Measurements from ENCODE around the gene SSR4. TPM values are rescaled to one million over a fixed set of nuclear protein-coding genes. Genes with fewer than 3 reads are reported as not detected.

Gene SSR4
- total RNA-seq, 1 experiment from 2014 or later: 182 TPM

DNA sequence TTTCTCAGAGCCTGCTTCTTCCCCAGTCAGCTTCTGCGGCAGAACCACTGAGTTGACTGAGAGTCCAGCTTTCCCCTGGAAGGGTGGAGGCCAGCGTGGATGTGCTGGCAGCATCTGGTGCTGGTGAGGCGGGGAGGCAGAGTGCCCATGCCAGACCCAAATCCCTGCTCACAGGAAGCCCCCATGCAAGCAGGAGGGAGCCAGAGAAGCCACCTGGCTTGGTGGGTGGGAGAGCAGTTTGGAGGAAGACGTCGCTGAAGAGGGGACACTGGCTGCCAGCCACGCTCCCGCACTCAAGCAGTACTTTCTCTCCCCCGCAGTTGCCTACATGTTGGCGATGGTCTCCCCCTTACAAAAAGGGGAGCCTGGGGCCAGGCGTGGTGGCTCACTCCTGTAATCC lies 29.9 kb downstream of the SSR4 start:
- Histone ChIP-seq H3K9me2 (ENCODE audit: insufficient read depth) (no peaks in the 10 kb centered on the region), H3K27ac (ENCODE audit: low read depth, low read length) (no peak overlapping the region), H3K27me3 (ENCODE audit: insufficient read depth, low read length) (no peaks in the 10 kb centered on the region), H3K9ac (ENCODE audit: low read length) (no peak overlapping the region), H2AFZ (ENCODE audit: low read depth, low read length, poor library complexity, severe bottlenecking) (no peak overlapping the region), H4K20me1 (ENCODE audit: insufficient read depth) (no peaks in the 10 kb centered on the region), H3K4me1 (ENCODE audit: control insufficient read depth in 1 of 2, insufficient read depth in 2 of 2, low read length in 2 of 2) (peaks cover 0 to 13% of the 10 kb centered on the region in 2 experiments; a peak in 2 of 4 replicates), H3K36me3 (ENCODE audit: control insufficient read depth in 1 of 2, insufficient read depth in 2 of 2, low read length in 2 of 2) (no peaks in the 10 kb centered on the region), H3K4me3 (replicated peaks in 1 of 2; ENCODE audit: low read depth in 1 of 2, low read length in 2 of 2) (no peak overlapping the region), H3K4me2 (ENCODE audit: low read length) (no peak overlapping the region), H3K9me3 (ENCODE audit: control insufficient read depth in 1 of 2, insufficient read depth in 1 of 2, low read depth in 1 of 2, low read length in 2 of 2) (no peaks in the 10 kb centered on the region), H3K79me2 (ENCODE audit: insufficient read depth, low read length) (no peaks in the 10 kb centered on the region)
- no peak for TF ChIP-seq CBX3 (IDR thresholded peaks at IDR 0.05; ENCODE audit: low read depth)
- TF ChIP-seq SIN3A (IDR thresholded peaks at IDR 0.05; ENCODE audit: low read depth): no peak
- TF ChIP-seq EZH2phosphoT487 (IDR thresholded peaks at IDR 0.05; ENCODE audit: borderline replicate concordance): no peak
- no peak for TF ChIP-seq EZH2 (IDR thresholded peaks at IDR 0.05)
- no peak for TF ChIP-seq ZBTB33 (IDR thresholded peaks at IDR 0.05; ENCODE audit: extremely low read depth, insufficient replicate concordance, low read length)
- no peak for TF ChIP-seq CTCF (IDR thresholded peaks at IDR 0.05 in 2 of 3, conservative IDR thresholded peaks at IDR 0.05 in 1 of 3; ENCODE audit: borderline replicate concordance in 1 of 3, insufficient read depth in 1 of 3, low read depth in 2 of 3, low read length in 2 of 3)
- TF ChIP-seq ELF1 (IDR thresholded peaks at IDR 0.05; ENCODE audit: borderline replicate concordance, low read depth): no peak
- TF ChIP-seq JUND (IDR thresholded peaks at IDR 0.05): no peak
- TF ChIP-seq CEBPB (IDR thresholded peaks at IDR 0.05; ENCODE audit: low read depth): no peak
- TF ChIP-seq TCF7L2 (IDR thresholded peaks at IDR 0.05; ENCODE audit: borderline replicate concordance, extremely low read depth, insufficient read depth, insufficient read length): no peak
- no TSS peak for BruUV-seq (replicated peaks)
- ChIA-PET RAD21 (ENCODE audit: low non-redundant PET in 1 of 2, low total read pairs in 2 of 2, uncharacterized antibody in 2 of 2, unreplicated experiment in 2 of 2) (no interaction called here), CTCF (no interaction called here), POLR2A (no interaction called here)
- intact Hi-C loops (cut with micrococcal nuclease): no loop called here
- no peak for ATAC-seq
- DNase-seq (ENCODE audit: low read depth, low spot score): no peak

All from HCT116 (cell line).